GM21825 (cell line): ENCODE results near the gene ARHGEF12.
"Not testable (repeated sequence)": the region's sequence is repeated elsewhere in the genome, so short reads cannot be mapped to it uniquely, and the experiment has no call there.

Source experiments
- ATAC-seq: cut with Tn5 transposase; IDR thresholded peaks from one replicate; pipeline ENCODE4 v1.9.1; 2021; ENCODE audit warnings: mild to moderate bottlenecking, moderate library complexity; ENCODE audit not compliant: unreplicated experiment

ARHGEF12 gene

DNA sequence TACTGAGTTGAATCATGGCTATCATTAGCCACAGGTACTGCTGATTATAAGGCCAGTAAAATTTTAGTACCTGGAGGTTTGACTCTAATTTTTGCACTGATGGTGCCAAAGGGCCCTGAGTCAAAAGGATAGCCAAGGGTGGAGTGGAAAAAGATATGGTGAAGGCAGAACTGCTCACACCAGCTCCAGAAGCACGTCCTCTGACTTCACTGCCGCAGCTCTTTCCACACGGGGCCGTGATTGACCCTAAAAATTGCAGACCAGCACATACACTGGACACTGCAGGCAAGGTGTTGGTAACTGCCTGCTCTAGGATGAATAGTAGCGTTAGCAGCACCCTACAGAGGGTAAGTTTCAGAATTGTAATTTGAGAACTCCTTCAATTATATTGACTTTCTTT lies 149.9 kb downstream of the ARHGEF12 start:
- no peak for ATAC-seq

DNA sequence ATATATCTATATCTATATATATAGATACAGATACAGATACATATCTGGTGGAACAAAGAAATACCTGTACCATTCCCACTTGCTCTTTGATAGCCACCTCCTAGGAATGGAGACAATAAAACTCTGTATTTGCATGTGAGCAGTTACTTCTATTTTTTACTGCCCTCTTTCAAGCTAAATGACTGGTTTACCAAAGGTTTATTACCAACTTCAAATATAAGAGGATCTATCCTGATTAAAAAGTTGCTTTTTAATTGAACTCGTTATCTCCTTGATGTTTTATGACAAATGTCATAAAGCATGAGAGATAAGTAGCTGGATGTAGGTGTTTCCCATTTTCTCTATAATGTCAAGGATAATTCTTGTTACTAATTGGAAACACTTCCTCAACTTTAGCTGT lies 153.6 kb downstream of the ARHGEF12 start:
- no peak for ATAC-seq

DNA sequence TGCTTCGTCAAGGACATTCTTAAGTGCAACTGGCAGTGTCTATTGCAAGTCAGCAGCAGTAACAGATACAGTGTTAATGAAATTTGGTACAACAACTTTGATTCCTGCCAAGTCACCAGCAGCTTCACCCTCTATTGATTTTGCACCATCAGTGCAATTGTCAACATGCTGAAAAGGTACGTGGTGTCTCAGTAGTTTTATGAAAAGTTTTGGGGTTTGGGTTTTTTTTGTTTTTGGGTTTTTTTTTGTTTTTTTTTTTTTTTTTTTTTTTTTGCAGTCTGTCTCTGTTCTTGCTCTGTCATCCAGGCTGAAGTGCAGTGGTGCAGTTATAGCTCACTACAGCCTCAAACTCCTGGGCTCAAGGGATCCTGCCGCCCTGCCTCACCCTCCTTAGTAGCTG lies 156.3 kb downstream of the ARHGEF12 start:
- ATAC-seq = no peak

DNA sequence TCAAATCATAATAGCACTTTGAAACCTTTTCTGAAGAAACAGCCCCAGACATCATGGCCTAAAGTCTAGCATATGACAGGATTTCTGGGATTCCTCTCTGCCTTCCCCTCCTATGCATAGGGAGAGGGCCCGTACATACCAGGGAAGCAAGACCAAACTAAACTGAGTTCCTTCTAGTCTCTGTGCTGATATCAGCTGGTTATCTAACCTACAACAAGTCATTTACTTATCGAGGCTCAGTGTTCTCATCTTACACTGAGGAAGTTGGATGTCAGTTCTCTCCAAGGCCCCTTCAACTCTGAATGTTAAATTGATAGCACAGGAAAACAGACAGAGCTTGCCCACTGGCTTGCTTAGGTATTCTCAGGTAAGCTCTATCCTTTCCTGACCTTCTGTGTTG lies 158.4 kb downstream of the ARHGEF12 start:
- no peak for ATAC-seq

DNA sequence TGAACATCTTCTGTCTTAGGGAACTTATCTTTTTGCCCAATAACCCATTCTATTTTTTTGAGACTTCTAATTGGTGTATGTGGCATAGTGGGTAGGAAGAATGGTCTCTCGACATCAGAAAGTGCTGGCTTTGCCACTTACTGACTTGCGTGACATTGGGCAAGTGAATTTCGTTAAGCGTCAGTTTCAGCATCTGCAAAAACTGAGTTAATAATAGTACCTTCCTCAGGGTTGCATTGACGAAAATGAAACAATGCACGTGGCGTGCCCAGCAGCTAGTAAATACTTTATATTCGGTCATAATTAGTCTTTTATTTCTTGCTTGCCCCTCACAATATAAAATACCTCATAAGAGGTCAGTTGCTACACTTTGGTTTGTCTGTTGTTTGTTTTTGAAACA lies 162.9 kb downstream of the ARHGEF12 start:
- ATAC-seq = no peak

DNA sequence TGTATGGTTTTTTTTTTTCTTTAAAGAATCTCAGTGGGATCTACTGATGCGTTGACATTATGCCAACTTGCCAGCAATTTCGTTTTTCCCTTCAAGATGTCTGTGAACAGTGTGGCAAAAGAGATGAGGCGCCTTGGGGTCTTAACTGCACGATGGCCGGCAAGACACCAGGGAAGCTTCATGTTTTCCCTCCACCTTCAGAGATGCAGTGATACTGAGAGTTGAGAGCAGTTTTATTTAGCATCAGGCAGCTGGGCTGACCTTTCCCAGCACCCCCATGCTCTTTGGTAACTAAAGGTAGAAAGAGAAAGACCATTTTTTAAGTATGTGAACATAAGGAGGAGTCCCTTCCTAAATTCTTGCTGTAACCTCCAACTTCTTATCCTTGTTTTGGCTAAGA lies 163.6 kb downstream of the ARHGEF12 start:
- ATAC-seq = no peak

DNA sequence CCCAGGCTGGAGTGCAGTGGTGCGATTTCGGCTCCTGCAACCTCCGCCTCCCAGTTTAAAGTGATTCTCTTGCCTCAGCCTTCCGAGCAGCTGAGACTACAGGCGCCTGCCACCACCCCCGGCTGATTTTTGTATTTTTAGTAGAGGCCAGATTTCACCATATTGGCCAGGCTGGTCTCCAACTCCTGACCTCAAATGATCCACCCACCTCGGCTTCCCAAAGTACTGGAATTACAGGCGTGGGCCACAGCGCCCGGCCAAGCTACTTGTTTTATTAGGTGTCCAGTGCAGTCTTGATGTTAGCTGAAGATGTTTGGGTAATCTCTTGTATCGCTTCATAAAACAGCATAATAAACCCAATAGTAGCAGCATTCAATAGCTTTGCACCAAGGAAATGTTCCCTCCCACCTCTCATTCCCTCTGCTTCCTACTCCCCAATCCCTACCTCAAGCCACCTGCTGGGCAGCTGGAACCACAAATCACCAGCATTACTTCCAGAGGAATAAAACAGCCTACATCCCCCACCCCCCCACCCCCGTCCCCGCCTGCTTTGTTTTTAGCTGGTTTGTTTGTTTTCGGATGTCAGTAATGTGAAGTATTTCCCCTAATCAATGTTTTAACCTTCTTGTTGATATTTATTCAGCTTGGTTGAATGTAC lies 164.3 kb downstream of the ARHGEF12 start:
- no peak for ATAC-seq

DNA sequence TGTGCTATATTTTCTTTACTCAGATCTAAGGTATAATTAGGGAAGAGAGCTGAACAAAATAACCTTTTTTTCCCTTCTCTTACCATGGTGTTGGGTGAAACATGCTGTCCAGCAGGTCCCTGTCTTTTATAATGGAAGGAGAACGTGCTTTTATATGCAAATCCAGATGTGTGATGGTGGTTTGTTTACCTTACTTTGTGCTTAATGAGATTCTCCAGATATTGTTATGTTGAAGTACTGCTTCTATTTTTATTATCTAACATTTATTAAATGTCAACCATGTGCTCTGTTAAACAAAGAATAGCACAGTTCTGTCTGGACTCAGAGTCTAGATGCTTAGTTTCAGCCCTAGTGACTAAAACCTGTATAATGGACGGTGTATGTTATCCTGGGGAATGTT lies 165.2 kb downstream of the ARHGEF12 start:
- no peak for ATAC-seq

DNA sequence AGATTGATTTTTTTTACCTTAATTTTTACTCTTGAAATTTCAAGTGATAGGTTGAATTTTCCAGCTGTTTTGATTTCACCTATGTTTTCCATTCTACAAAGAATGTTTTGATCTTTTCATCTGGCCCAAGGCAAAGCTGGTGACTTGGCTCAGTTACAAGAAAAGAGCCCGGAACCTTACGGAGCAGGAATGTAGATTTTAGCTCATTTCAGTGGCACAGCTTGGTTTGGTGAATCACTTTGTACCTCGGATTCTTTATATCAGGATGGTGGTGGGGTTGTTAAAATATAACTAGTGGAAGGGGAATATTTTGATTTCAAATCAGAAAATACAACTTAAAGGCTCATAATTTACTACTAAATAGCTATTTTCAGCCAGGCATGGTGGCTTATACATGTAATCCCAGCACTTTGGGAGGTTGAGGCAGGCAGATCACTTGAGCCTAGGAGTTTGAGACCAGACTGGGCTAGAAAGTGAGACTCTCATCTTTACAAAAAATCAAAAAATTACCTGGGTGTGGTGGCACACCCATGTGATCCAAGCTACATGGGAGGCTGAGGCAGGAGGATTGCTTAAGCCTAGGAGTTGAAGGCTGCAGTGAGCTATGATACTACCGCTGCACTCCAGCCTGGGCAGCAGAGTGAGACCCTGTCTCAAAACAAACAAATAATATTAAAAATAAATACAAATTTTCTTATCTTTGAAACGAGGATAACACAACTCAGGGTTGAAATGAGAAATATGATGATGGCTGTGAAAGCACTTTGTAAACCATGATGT lies 166.0 kb downstream of the ARHGEF12 start:
- ATAC-seq = no peak

DNA sequence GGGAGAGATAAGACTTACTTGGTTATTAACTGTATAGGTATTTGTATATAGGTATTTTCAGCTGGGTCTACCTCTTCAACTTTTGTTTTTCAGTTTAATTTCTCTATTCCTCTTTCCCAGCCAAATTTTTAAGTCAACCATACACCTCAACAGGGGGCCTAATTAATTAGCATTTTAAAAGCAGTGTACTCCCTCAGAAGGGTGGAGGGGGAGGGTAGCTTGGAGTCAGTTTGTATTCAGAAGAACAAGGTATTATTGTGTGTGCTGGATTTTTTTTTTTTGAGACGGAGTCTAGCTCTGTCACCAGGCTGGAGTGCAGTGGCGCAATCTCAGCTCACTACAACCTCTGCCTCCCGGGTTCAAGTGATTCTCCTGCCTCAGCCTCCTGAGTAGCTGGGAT lies 167.3 kb downstream of the ARHGEF12 start:
- ATAC-seq = not testable (repeated sequence)

DNA sequence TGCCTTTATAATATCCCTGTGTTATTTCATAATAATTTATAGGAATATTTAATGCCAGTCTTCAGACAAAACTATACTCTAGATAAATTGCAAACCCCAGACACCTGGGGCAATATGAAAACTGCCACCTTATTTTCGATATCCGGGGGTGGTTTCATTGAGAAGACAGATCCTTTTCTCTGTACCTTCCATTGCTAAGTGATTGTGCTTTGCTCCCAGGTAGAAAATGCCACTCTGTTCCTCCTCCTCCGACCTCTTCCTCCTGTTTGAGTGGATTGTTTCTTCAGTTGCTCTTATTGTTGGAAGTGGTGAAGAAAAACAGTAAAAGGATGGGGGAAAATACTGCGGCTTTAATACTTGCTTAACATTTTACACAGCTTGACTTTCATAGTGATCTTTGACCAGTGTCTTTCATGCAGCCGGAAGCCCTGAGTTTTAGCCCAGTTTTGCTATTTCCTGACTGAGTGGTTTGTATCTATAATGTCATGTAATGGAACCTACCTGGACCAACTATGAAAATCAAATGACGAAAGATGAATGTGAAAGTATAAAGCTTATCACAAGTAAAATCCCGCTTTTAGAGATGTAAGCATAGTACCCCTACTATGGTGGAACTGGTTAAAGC lies 169.7 kb downstream of the ARHGEF12 start:
- no peak for ATAC-seq

DNA sequence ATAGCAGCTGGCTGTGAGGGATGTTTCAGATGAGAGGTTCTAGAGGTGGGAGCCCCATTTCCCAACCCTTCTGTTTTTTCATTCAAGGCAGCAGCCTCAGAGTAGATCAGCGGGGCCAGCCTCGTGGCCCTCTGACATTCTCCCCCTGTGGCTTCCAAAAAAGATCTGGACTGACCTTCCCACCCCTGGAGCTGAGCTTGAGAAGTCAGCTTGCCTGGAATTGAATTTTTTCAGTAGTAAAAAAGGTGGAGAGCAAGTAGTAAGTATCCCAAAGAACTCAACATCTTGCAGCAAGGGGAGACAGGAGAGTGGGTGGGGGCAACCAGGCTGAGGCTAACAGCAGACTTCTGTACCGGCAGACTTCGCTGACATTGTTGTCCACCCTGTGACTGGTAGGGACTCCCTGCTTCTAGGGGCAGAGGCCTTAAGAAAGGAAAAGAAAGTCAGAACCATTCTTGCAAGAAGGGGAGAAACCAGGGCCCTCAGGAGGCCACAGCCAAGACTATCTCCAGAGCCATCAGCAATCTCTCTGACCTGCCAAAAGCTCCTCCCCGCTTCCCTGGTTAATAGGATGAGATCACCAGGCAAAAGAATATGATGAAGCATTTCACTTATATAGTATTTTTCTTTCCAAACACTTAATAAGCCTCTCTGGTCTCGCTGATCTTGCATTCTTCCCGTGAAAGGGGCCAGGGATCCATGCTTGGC lies 173.3 kb downstream of the ARHGEF12 start:
- no peak for ATAC-seq

DNA sequence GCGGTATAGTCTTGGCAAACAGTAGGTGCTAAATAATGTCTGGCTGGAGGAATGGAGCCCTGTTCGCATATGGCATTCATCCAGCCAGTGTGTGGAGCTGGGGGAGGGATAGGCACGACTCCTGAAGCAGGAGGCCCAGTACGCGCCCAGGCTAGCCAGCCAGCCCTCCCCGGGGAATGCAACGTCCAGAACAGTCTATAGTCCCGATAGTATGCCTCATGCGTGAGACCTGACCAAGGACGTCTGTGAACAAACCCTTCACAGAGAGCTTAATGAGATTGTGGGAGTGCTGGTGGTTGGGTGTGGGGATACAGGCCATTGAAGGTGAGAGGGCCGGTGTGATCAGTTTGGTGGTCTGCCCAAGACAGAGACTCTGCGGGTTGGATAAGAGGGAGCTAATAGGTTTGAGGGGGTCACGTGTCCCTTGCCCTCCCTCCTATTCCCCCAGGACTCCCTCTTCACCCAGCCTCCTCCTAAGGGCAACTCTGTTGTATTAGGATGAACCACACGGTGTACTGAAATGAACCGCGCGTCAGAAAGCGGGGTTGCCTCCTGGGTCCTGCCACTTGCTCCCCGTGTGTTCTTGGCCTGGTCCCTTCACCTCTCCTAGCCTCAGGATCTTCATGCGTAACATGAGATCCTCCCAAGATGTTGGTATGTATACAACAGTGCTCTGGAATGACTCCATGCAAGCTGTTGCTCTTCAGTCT lies 174.3 kb downstream of the ARHGEF12 start:
- ATAC-seq = no peak

DNA sequence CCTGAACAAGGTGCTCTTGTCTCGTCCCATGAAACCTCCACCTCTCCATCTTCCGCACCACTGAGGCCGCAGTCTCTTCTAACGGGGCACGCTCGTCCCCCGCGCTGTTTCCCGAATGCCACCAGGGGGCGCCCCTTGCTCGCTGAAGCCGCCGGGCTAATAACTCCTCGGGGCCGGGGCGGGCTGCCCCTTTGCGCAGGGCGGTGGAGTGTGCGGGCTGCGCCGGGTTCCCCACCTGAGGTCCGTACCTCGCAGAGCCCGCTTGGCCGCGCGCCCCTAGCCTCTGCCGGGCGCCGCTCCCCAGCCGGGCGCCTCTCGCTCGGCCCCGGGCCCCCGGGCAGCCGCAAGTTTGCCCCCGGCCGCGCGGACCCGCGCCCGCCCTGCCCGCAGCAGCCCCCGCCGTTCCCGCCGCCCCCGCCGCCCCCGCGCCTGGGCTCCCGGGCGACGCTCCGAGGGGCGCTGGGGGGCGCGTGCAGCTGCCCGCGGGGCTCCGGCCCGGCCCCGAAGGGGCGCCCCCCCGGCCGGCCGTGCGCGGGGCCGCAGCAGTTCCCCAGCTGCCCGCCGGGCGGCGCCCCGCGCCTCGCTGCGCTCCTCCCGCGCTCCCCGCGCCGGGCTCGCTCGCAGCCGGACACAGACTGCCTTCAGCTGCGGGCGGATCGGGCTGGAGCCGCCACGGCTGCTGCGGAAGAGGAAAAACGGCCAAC lies 175.1 kb downstream of the ARHGEF12 start, which contains the start of gene GRIK4:
Gene GRIK4, plus strand, starts transcription at position 633 of the 704 bp plus-strand sequence. CDS start 148,571 bp downstream, outside the sequence.
- ATAC-seq = peak; percentile 71

DNA sequence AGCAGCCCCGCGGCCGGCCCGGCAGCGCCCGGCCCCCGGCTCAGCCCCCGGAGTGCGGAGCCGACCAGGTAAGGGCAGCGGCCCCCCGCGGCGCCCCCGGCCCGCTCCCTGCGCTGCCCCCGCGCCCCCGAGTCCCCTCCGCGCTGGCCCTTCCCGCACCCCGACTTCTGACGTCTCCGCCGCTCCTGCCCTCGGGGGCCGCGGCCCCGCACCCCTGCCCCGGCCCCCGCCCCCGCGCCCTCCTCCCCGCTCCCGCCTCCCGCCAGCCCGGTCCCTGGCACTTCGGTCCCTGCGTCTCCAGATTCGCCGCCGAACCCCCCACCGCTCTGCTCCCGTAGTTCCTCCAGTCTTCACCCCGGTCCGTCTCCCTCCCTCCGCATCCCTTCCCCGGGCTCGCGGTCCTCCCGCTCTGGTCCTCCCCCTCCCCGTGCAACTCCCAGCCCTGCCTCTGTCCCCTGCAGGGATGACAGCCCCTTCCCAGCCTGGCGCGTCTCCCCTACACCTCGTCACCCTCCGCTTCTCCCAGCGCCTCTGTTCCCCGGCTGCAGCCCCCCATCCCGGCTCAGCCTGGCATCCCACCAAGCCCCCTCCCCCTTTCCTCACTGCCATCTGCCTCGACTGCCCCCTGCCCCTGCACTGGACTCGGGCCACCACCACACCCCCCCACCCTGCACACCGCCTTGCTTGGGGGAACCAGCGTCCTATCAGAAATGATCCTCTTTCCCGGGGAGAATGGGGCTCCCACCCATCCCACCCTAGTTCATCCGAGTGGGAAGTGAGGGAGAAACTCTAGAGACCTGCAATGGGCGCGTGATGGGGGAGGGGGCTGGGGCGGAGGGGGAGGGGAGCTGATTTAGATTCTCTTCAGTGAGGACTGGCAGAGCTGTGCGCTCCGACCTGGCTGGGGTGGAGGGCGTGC lies 175.9 kb downstream of the ARHGEF12 start:
- ATAC-seq = no peak

DNA sequence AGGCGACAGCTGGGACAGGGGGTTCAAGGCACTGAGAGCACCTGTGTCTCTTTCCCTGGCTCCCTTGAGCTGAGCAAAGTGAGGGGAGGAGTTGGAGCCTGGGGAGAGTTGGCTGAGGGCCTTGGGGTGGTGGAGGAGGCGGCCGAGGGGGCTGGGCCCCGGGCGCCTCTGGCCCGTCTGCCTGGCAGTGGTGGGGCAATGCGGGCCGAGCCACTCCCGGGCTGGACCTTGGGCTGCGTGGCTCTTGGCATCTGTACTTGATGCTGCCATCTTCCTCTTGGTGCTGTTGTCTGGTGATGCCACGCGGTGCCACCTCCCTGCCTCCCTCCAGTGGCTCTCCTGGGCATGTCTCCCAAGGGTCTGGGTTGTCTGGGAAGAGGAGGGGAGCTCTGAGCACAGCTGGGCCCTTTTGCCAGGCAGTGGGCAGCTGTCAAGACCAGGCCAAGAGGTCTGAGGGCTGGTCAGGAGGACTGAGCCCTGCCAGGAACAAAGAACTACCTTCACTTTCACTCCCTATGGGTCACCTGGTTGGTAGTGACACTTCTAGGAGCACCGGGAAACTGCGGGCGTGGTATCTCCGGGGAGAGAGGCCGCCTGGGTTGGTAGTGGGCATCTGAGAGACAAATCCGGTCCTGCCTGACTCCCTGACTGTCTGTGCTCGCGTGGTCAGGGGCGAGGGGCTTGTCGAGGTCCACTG lies 176.7 kb downstream of the ARHGEF12 start:
- ATAC-seq = no peak

DNA sequence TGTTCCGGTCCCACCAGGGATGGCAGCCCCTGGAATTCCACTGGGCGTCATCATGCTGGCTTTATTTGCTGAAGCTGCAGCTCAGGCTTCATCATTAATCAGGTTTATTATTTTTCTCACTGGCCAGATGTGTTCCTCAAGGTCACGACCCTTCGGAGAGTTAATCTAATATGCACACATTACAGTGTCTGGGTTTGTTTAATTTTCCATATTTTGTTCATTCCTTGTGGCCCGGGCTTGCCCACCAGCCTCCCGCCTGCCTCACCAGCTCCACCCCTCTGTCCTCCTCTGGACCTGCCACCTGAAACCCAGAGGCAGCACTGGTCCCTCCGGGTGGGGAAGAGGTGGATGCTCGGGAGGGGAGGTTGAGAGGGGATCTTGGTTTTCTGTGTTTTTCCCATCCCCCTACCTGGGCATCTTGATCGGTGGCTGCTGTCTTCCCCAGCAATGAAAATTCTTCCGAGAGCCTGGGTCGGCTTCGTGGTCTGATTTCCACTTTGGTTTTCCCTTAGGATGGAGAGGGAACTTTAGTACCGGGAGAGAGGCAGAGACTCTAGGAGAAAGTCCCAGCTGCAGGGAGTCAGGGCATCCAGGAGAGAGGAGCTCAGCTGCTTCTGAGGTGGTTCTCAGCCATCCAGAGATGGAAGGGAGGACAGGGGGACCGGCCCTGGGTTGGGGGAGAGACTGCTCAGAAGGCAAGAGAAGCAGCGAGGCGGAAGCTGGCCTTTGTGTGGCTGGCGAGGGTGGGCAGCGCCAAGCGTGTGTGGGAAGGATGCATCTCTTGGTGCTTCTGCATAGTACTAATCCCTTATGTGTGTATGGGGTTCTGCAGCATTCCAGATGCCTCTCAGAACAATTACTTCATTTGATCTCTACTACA lies 177.5 kb downstream of the ARHGEF12 start:
- no peak for ATAC-seq
